A673 (cell line): Measurements from ENCODE around the gene C17orf113.

Experiments
- EZH2 ChIP-seq: fragments of 200-600 bp; sonication (generic); IDR thresholded peaks from 2 replicates; pipeline ENCODE4 v1.6.1; 2017; ENCODE audit warnings: borderline replicate concordance, low read depth, mild to moderate bottlenecking, mixed read lengths, antibody characterized with exemption, low read length; ENCODE audit not compliant: poor library complexity, severe bottlenecking
- TF ChIP-seq, protein P1 (sequence below): fragments of 300-800, 200-600 bp; sonication (generic); conservative IDR thresholded peaks from 2 replicates; pipeline ENCODE4 v1.5.1; 2017; ENCODE audit warnings: low read depth, mild to moderate bottlenecking, antibody characterized with exemption, low read length, moderate library complexity, mixed read lengths

DNA sequence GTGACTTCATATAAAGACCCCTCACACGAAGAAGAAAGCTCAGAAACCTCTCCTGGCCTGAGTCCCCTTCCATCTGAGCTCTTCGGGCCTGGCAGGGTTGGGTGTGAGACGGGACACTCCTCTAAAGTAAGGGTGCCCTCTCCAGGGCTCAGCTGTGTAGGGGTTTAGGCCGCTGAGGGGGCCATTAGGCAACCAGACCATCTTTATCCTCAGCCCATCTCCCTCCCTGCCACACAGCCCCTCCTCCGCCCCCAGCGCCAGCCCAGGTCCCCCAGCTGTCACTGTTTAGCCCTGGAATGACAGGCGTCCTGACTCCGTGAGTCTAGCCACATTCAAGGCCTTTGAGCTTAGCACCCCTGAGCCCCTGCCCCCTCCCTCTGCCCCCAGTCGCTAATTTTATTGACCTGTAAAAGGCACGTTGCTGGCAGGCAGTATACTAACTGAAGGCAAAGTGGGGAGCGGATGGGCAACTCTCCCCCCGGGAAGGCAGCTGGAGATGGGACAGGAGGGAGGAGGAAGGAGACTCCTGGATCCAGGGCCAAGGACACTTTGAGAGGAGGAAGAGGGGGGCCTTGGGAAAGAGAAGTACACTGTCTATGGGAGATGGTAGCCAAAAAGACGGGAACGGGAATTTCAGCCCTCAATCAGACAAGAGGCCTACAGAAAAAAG is 48.5 kb upstream of the C17orf113 start:
- TF ChIP-seq, protein P1, sequence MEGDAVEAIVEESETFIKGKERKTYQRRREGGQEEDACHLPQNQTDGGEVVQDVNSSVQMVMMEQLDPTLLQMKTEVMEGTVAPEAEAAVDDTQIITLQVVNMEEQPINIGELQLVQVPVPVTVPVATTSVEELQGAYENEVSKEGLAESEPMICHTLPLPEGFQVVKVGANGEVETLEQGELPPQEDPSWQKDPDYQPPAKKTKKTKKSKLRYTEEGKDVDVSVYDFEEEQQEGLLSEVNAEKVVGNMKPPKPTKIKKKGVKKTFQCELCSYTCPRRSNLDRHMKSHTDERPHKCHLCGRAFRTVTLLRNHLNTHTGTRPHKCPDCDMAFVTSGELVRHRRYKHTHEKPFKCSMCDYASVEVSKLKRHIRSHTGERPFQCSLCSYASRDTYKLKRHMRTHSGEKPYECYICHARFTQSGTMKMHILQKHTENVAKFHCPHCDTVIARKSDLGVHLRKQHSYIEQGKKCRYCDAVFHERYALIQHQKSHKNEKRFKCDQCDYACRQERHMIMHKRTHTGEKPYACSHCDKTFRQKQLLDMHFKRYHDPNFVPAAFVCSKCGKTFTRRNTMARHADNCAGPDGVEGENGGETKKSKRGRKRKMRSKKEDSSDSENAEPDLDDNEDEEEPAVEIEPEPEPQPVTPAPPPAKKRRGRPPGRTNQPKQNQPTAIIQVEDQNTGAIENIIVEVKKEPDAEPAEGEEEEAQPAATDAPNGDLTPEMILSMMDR, result no peak
- no peak for TF ChIP-seq EZH2
